GM18520 (cell line): ENCODE results near the gene KLHL24.
"Not testable (repeated sequence)": the region's sequence is repeated elsewhere in the genome, so short reads cannot be mapped to it uniquely, and the experiment has no call there.

Experiments
- ATAC-seq: cut with Tn5 transposase; IDR thresholded peaks from one replicate; pipeline ENCODE4 v1.9.1; 2021; ENCODE audit not compliant: unreplicated experiment

KLHL24 gene

DNA sequence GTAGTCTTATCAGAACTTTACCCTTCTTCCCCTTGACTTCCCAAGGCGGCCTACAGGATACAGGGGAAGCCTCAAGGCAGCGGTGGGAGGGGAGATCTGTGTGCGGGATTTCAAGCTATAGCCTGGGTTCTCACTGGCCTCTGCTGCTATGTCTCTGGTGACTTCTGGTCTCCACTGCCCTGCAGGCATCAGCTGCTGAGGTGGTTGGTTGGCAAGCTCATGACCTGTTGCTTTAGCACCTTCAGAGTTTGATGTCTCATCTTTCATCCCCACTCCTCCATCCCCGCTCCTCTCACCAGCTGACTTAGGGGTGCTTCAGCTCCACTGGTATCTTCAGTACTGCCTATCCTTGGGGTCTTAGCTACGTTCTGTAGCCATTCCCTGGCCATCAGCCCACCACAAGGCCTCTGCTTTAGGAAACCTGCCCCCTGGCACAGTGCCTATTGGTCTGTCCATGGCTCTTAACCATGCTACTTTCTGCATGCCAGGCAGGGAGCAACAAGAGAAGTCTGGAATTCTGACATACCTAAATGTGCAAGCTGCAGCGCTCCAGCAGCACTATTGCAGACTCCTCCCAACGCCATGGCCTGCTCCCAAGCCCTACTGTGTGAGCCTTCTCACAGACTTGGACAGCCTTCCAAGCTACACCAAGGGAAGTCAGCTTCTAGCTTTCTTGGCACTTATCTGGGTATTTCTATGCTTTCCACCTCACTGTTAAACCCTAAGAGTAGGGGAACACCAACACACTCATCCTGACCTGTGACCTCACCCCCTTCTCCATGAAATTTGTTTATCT, 60.3 kb downstream of the KLHL24 start:
- no peak for ATAC-seq

- no peak for ATAC-seq
Observed at GRCh38 chr3:183697123-183697609, 61.7 kb downstream of the KLHL24 start.

DNA sequence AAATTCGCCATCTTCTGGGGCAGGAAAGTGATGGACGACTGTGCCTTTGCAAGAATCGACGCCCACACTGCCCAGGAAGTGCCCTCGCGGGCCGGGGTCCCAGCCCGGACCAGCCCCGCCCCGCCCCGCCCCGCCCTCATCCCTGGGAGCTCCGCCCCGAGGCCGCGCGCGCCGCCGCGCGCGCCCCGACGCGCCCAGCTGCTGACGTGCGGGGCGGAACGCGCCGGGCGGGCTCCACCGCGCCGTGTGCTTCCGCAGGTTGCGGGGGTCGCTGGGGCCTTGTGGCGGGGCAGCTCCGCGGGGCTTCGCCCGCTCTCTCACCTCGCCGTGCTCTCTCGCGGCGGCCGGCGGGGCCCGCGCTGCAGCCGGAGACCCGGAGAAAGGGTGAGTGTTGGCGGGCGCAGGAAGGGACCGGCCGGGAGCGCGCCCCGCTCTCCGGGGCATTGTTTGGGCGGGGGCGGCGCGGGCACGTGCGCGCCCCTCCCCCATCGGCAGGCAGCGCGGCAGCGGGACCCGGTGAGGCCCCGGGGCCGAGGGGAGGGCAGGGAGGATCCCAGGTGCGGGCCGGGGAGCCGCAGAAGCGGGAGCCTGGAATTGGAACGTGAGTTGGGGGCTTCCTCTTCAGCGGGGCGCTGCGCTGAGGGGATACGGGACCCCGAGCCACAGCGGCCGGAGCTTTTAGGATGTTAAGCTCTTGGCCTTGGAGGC, 62.3 kb downstream of the KLHL24 start, which contains the start of gene YEATS2:
Gene YEATS2, plus strand, starts transcription at position 188 of the 708 bp plus-strand sequence. CDS start 17,366 bp downstream, outside the sequence.
- ATAC-seq, result peak; percentile 46

GRCh38 chr3:183698318-183698751, 62.9 kb downstream of the KLHL24 start:
- no peak for ATAC-seq

- no peak for ATAC-seq
Observed at GRCh38 chr3:183698756-183699155, 63.3 kb downstream of the KLHL24 start.

- no peak for ATAC-seq
Observed at GRCh38 chr3:183699238-183699947, 64.0 kb downstream of the KLHL24 start.

GRCh38 chr3:183701744-183702143, 66.3 kb downstream of the KLHL24 start:
- no peak for ATAC-seq

DNA sequence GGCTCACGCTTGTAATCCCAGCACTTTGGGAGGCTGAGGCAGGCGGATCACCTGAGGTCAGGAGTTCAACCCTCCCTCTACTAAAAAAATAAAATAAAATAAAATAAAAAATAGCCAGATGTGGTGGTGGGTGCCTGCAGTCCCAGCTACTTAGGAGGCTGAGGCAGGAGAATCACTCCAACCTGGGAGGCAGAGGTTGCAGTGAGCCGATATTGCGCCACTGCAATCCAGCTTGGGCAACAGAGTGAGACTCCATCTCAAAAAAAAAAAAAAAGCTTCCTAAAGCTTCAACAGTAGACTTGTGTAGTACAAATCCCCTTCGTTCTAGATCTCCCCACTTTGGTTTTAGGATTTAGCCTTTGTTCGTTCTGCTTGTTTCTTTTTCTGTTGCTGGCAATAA, 68.5 kb downstream of the KLHL24 start:
- ATAC-seq, result not testable (repeated sequence)

GRCh38 chr3:183710231-183710630, 74.8 kb downstream of the KLHL24 start:
- ATAC-seq, result no peak

GRCh38 chr3:183711516-183711915, 76.1 kb downstream of the KLHL24 start:
- no peak for ATAC-seq

DNA sequence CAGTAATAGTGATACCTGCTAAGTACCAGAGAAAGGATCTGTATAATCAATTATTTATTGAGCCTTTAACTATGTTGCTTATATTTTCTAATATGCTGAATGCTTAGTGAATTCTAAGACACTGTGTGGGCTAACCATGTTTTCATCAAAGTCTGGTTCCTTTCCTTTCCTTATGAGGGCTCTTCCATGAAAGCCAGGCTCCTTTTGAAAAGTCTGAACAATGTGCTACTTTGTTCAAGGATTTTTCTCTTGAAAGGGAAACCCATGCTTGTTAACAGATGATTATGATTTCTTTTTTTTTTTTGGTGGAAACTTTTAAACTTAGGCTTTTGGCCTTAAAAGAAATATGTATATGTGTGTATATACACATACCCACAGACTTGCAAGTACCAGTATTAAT, 79.2 kb downstream of the KLHL24 start:
- no peak for ATAC-seq

- no peak for ATAC-seq
Observed at GRCh38 chr3:183718012-183718411, 82.6 kb downstream of the KLHL24 start.

DNA sequence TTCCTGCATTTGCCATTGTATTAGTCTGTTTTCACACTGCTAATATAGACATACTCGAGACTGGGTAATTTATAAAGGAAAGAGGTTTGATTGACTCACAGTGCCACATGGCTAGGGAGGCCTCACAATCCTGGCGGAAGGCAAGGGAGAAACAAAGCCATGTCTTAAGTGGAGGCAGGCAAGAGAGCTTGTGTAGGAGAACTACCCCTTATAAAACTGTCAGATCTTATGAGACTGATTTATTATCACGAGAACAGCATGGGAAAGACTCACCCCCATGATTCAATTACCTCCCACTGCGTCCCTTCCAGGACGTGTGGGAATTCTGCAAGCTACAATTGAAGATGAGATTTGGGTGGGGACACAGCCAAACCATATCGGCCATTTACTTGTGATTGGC, 90.0 kb downstream of the KLHL24 start:
- ATAC-seq, result no peak

- ATAC-seq, result no peak
Observed at GRCh38 chr3:183728204-183728603, 92.8 kb downstream of the KLHL24 start.

GRCh38 chr3:183730361-183730760, 94.9 kb downstream of the KLHL24 start:
- no peak for ATAC-seq

GRCh38 chr3:183731611-183732010, 96.2 kb downstream of the KLHL24 start:
- ATAC-seq, result no peak

DNA sequence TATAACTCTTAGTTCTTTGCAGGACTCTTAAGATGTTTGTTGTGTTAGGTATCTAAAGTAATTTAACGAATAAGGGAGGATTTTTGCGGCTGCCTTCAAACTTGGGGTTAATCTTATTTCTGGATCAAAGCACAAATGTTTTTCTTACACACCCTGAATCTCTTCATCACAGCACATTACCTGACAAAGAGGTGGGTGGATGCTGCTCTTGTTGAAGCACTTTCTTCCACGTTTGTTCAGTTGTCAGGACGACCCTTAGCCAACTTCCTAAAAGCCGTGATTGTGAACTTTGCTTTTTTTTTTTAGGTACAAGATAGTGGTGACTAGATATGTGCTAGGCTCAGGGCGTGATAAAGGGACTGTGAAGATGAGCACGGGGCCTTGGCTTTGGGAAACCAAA, 98.1 kb downstream of the KLHL24 start:
- no peak for ATAC-seq
